PC-9 (cell line): ENCODE data around the gene CDC14A. TPM values are rescaled to one million over a fixed set of nuclear protein-coding genes. Genes with fewer than 3 reads are reported as not detected.

ENCODE experiments used
- BruUV-seq: library from RNA; stranded (reverse); fragments of 400-500 nt; replicated peaks from 2 replicates; lab custom pipeline; 2021; lab: Mats Ljungman, UMichigan
- CTCF ChIA-PET: fragments of 300-600 bp; sonication (Branson Sonifier 250); formaldehyde crosslinking; loops from one replicate; lab custom pipeline; 2022; ENCODE audit warnings: antibody characterized with exemption; lab: Charles Lee
- POLR2A ChIA-PET: fragments of 300-600 bp; sonication (Branson Sonifier 250); formaldehyde crosslinking; loops from one replicate; lab custom pipeline; 2022; ENCODE audit warnings: antibody characterized with exemption; ENCODE audit not compliant: unreplicated experiment; lab: Charles Lee
- DNase-seq, 2 experiments: peaks; one replicate each; pipeline versions ENCODE4 v3.0.0 to v3.0.0-alpha.2; 2015 to 2022; ENCODE audit warnings: mixed read lengths in 1 of 2
- H2AFZ ChIP-seq: fragments of 200-600 bp; sonication (generic); 2 replicates; pipeline ENCODE4 v1.8.1; 2017; ENCODE audit warnings: antibody characterized with exemption
- H3F3A ChIP-seq: fragments of 200-600 bp; sonication (generic); 2 replicates; pipeline ENCODE4 v1.8.1; 2017; ENCODE audit warnings: antibody characterized with exemption, mild to moderate bottlenecking, low read depth; ENCODE audit not compliant: insufficient read depth
- H3K27ac ChIP-seq: fragments of 200-600 bp; sonication (generic); 2 replicates; pipeline ENCODE4 v1.6.1; 2016; ENCODE audit warnings: mixed run types
- H3K27me3 ChIP-seq: fragments of 200-600 bp; sonication (generic); 2 replicates; pipeline ENCODE4 v1.6.1; 2016; ENCODE audit warnings: low read depth, mixed run types; ENCODE audit not compliant: insufficient read depth
- H3K36me3 ChIP-seq: fragments of 200-600 bp; sonication (generic); 2 replicates; pipeline ENCODE4 v1.6.1; 2016; ENCODE audit warnings: low read depth, mixed run types
- H3K4me1 ChIP-seq: fragments of 200-600 bp; sonication (generic); replicated peaks from 2 replicates; pipeline ENCODE4 v1.6.1; 2016; ENCODE audit warnings: mixed run types; ENCODE audit not compliant: insufficient read depth
- H3K4me2 ChIP-seq: fragments of 200-600 bp; sonication (generic); 2 replicates; pipeline ENCODE4 v1.6.1; 2017; ENCODE audit warnings: mixed run types
- H3K4me3 ChIP-seq: fragments of 200-600 bp; sonication (generic); 2 replicates; pipeline ENCODE4 v1.6.1; 2016; ENCODE audit warnings: mixed run types
- H3K79me2 ChIP-seq: fragments of 200-600 bp; sonication (generic); 2 replicates; pipeline ENCODE4 v1.6.1; 2017; ENCODE audit warnings: low read depth, mixed run types
- H3K9me2 ChIP-seq: fragments of 200-600 bp; sonication (generic); 2 replicates; pipeline ENCODE4 v1.8.1; 2017; ENCODE audit warnings: mild to moderate bottlenecking; ENCODE audit not compliant: insufficient read depth
- H3K9me3 ChIP-seq: fragments of 200-600 bp; sonication (generic); 2 replicates; pipeline ENCODE4 v1.8.1; 2016; ENCODE audit warnings: low read depth; ENCODE audit not compliant: insufficient read depth
- H4K20me1 ChIP-seq: fragments of 200-600 bp; sonication (generic); 2 replicates; pipeline ENCODE4 v1.8.1; 2017; ENCODE audit not compliant: insufficient read depth
- CTCF ChIP-seq: fragments of 200-600 bp; sonication (generic); conservative IDR thresholded peaks from 2 replicates; pipeline ENCODE4 v1.6.1; 2017; ENCODE audit warnings: mixed run types, antibody characterized with exemption, mild to moderate bottlenecking, moderate library complexity
- EZH2 ChIP-seq: fragments of 200-600 bp; sonication (generic); IDR thresholded peaks from 2 replicates; pipeline ENCODE4 v1.8.0; 2017; ENCODE audit warnings: antibody characterized with exemption, low read depth
- intact Hi-C: fragments of 100-400 bp; cut with micrococcal nuclease; formaldehyde crosslinking; loops from one replicate; pipeline ENCODE4 v1.10.0; 2022; ENCODE audit not compliant: unreplicated experiment
- total RNA-seq: library from RNA; stranded (reverse); gene quantifications from 2 replicates; pipeline ENCODE4 v1.2.3, GENCODE V29; 2021

Gene CDC14A
- total RNA-seq, 1 experiment from 2014 or later = 2.8 TPM

GRCh38 chr1:100565937-100566699, 213.8 kb downstream of the CDC14A start:
- H3K27ac ChIP-seq = no peak overlapping the region
- no peak overlapping the region for H3K4me2 ChIP-seq
- no peaks in the 10 kb centered on the region for H3K27me3 ChIP-seq
- CTCF ChIA-PET = no interaction called here
- H4K20me1 ChIP-seq = no peaks in the 10 kb centered on the region
- H3K4me1 ChIP-seq = no peaks in the 10 kb centered on the region
- POLR2A ChIA-PET = no interaction called here
- no peaks in the 10 kb centered on the region for H3K36me3 ChIP-seq
- 0 out of 2 replicates have a peak overlapping the region, but pooled peaks have one; percentile 5 for H2AFZ ChIP-seq
- no TSS peak for BruUV-seq
- DNase-seq = no peak
- H3F3A ChIP-seq = no peaks in the 10 kb centered on the region
- H3K9me2 ChIP-seq = no peaks in the 10 kb centered on the region
- intact Hi-C loops = no loop called here
- no peaks in the 10 kb centered on the region for H3K9me3 ChIP-seq
- H3K4me3 ChIP-seq = no peak overlapping the region
- H3K79me2 ChIP-seq = no peaks in the 10 kb centered on the region
- TF ChIP-seq CTCF = peak; percentile 45; the same call in 1 of the 2 replicates
- no peak for TF ChIP-seq EZH2

- H3K4me2 ChIP-seq = no peak overlapping the region
Measured at GRCh38 chr1:100567062-100567461, 214.8 kb downstream of the CDC14A start.

More at GRCh38 chr1:100567062-100567461, 214.8 kb downstream of the CDC14A start:
- no TSS peak for BruUV-seq
- H3F3A ChIP-seq = no peaks in the 10 kb centered on the region
- no peaks in the 10 kb centered on the region for H3K27me3 ChIP-seq
- CTCF ChIA-PET = no interaction called here
- DNase-seq = no peak
- no peaks in the 10 kb centered on the region for H3K36me3 ChIP-seq
- TF ChIP-seq CTCF = no peak
- no peak for TF ChIP-seq EZH2
- no peaks in the 10 kb centered on the region for H3K9me2 ChIP-seq
- H3K9me3 ChIP-seq = no peaks in the 10 kb centered on the region
- H3K4me1 ChIP-seq = no peaks in the 10 kb centered on the region
- H3K27ac ChIP-seq = no peak overlapping the region
- intact Hi-C loops = no loop called here
- no peaks in the 10 kb centered on the region for H4K20me1 ChIP-seq
- H2AFZ ChIP-seq = no peak overlapping the region
- H3K79me2 ChIP-seq = no peaks in the 10 kb centered on the region
- POLR2A ChIA-PET = no interaction called here
- no peak overlapping the region for H3K4me3 ChIP-seq

Other genes with a start within 250 kb of the CDC14A start
- 5.1 and 8.7 TPM in 2 replicates for gene SASS6, start 219.6 kb upstream of the CDC14A start, total RNA-seq
- 7.3 and 14.2 TPM in 2 replicates for gene TRMT13, start 219.3 kb upstream of the CDC14A start, total RNA-seq
- gene LRRC39, start 174.2 kb upstream of the CDC14A start, total RNA-seq = 0.75 and 0.85 TPM in 2 replicates
- 13.9 and 16.0 TPM in 2 replicates for gene DBT, start 102.7 kb upstream of the CDC14A start, total RNA-seq
- 32.9 and 38.1 TPM in 2 replicates for gene RTCA, start 86.3 kb upstream of the CDC14A start, total RNA-seq
- not detected in 2 replicates for gene GPR88, start 185.6 kb downstream of the CDC14A start, total RNA-seq